Brain microvascular endothelial cell (primary cell): ENCODE measurements around the gene GALNT12.

ENCODE experiments used
- DNase-seq: peaks from one replicate; pipeline ENCODE4 v3.0.0-alpha.2; 2020
- H3K27ac ChIP-seq: fragments of 250-450 bp; sonication (Bioruptor Pico); 2 replicates; pipeline ENCODE4 v1.5.1; 2020; ENCODE audit warnings: mild to moderate bottlenecking, moderate library complexity
- H3K27me3 ChIP-seq: fragments of 250-450 bp; sonication (Bioruptor Pico); replicated peaks from 2 replicates; pipeline ENCODE4 v1.5.1; 2020; ENCODE audit warnings: mild to moderate bottlenecking
- H3K36me3 ChIP-seq: fragments of 250-450 bp; sonication (Bioruptor Pico); replicated peaks from 2 replicates; pipeline ENCODE4 v1.5.1; 2020; ENCODE audit warnings: mild to moderate bottlenecking
- H3K4me3 ChIP-seq: 2 replicates; pipeline ENCODE4 v1.5.1; 2011; ENCODE audit warnings: low read depth, mild to moderate bottlenecking, control low read depth, low read length, moderate library complexity
- CTCF ChIP-seq: IDR thresholded peaks from 2 replicates; pipeline ENCODE4 v1.5.1; 2011; ENCODE audit warnings: low read depth, mild to moderate bottlenecking, moderate library complexity, low read length, control low read depth, inconsistent platforms; ENCODE audit errors: missing control alignments
- in situ Hi-C: cut with HindIII; loops from 2 replicates; pipeline ENCODE4 v1.10.0; 2017; ENCODE audit warnings: low sequenced_read_pairs, low pct_ligation_motif_present

The GALNT12 gene

GRCh38 chr9:98795970-98796363 is 11.5 kb upstream of the GALNT12 start:
- no peaks in the 10 kb centered on the region for H3K36me3 ChIP-seq
- no peaks in the 10 kb centered on the region for H3K27me3 ChIP-seq
- in situ Hi-C loops: no loop called here
- no peak for DNase-seq
- peak overlapping the region; percentile 64 for H3K4me3 ChIP-seq
- no peak for TF ChIP-seq CTCF
- H3K27ac ChIP-seq: peak overlapping the region; percentile 30

- Histone ChIP-seq H3K27me3 (no peaks in the 10 kb centered on the region), H3K27ac (peak within 1 kb of the TSS; percentile 30), H3K4me3 (peak within 1 kb of the TSS; percentile 64), H3K36me3 (no peaks in the 10 kb centered on the region)
- peak; percentile 45 for DNase-seq
- peak; percentile 41 for TF ChIP-seq CTCF
- in situ Hi-C loops: no loop called here
These were observed 10.9 kb upstream of the GALNT12 start, which contains the start of gene ANKS6 for GRCh38 chr9:98796364-98797101. TSS of gene ANKS6 (minus strand) at chr9:98796555. CDS start at chr9:98796491, 64 bp downstream.

GRCh38 chr9:98797491-98797890 is 10.0 kb upstream of the GALNT12 start:
- H3K27me3 ChIP-seq: no peaks in the 10 kb centered on the region

GRCh38 chr9:98798254-98798653 is 9.2 kb upstream of the GALNT12 start:
- in situ Hi-C loops: no loop called here
- no peak overlapping the region for H3K4me3 ChIP-seq
- no peak for DNase-seq
- H3K36me3 ChIP-seq: no peaks in the 10 kb centered on the region
- no peak for TF ChIP-seq CTCF
- H3K27ac ChIP-seq: no peak overlapping the region
- no peaks in the 10 kb centered on the region for H3K27me3 ChIP-seq

More at GRCh38 chr9:98797491-98797890, 10.0 kb upstream of the GALNT12 start:
- Histone ChIP-seq H3K27ac (no peak overlapping the region), H3K4me3 (no peak overlapping the region), H3K36me3 (no peaks in the 10 kb centered on the region)
- no peak for TF ChIP-seq CTCF
- DNase-seq: no peak
- in situ Hi-C loops: no loop called here

GRCh38 chr9:98801561-98801960 is 5.9 kb upstream of the GALNT12 start:
- Histone ChIP-seq H3K27me3 (no peaks in the 10 kb centered on the region), H3K36me3 (no peaks in the 10 kb centered on the region), H3K4me3 (no peak overlapping the region), H3K27ac (no peak overlapping the region)
- in situ Hi-C loops: no loop called here
- no peak for DNase-seq
- TF ChIP-seq CTCF: no peak

GRCh38 chr9:98801969-98802371 is 5.5 kb upstream of the GALNT12 start:
- Histone ChIP-seq H3K27ac (no peak overlapping the region), H3K4me3 (no peak overlapping the region), H3K27me3 (no peaks in the 10 kb centered on the region), H3K36me3 (no peaks in the 10 kb centered on the region)
- in situ Hi-C loops: no loop called here
- no peak for DNase-seq
- TF ChIP-seq CTCF: no peak
